ENCODE results near the gene C11orf97.

DNA sequence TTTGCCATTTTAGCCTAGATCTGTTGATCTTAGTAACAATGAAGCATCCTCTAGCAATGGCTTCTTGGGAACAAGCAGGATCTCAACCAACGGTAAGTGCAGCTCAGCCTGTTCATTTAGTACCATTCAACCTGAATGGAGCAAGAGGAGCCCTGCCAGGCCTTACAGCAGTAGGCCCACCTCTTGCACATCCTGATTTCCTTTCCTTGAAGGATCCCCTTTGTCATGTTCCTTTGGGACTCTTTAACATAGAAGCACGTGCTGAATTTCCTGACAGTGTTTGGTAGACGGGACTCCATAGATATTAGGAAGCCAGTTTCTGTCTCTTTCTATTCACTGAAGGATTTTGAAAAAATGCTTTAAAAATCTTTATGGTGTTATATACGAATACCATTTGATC lies 56.5 kb downstream of the C11orf97 start:
- TF ChIP-seq, protein P1, sequence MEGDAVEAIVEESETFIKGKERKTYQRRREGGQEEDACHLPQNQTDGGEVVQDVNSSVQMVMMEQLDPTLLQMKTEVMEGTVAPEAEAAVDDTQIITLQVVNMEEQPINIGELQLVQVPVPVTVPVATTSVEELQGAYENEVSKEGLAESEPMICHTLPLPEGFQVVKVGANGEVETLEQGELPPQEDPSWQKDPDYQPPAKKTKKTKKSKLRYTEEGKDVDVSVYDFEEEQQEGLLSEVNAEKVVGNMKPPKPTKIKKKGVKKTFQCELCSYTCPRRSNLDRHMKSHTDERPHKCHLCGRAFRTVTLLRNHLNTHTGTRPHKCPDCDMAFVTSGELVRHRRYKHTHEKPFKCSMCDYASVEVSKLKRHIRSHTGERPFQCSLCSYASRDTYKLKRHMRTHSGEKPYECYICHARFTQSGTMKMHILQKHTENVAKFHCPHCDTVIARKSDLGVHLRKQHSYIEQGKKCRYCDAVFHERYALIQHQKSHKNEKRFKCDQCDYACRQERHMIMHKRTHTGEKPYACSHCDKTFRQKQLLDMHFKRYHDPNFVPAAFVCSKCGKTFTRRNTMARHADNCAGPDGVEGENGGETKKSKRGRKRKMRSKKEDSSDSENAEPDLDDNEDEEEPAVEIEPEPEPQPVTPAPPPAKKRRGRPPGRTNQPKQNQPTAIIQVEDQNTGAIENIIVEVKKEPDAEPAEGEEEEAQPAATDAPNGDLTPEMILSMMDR (IDR thresholded peaks at IDR 0.05): no peak
- TF ChIP-seq ZFX (IDR thresholded peaks at IDR 0.05; ENCODE audit: borderline replicate concordance): no peak

All from 22Rv1 (cell line).